Ovary (tissue), 9 donors: ENCODE data around the gene SIRT6. TPM values are rescaled to one million over a fixed set of nuclear protein-coding genes. Genes with fewer than 3 reads are reported as not detected.
"Not testable (repeated sequence)": the region's sequence is repeated elsewhere in the genome, so short reads cannot be mapped to it uniquely, and the experiment has no call there.

ENCODE experiments used
- DNase-seq, 5 donors: peaks; one replicate each; pipeline ENCODE4 v3.0.0-alpha.2; 2019 to 2020
- H3K27ac ChIP-seq, 2 donors: fragments of 200-600 bp; one replicate each; pipeline versions ENCODE4 v1.5.1 to v1.8.0; 2019 to 2022
- H3K27me3 ChIP-seq: fragments of 200-600 bp; one replicate; pipeline ENCODE4 v1.8.0; 2022
- H3K36me3 ChIP-seq: fragments of 200-600 bp; sonication (generic); one replicate; pipeline ENCODE4 v1.5.1; 2019
- H3K4me1 ChIP-seq: one replicate; pipeline ENCODE4 v1.8.1; 2013; ENCODE audit warnings: mild to moderate bottlenecking, moderate library complexity; ENCODE audit not compliant: insufficient read depth
- H3K4me3 ChIP-seq: fragments of 200-600 bp; sonication (generic); one replicate; pipeline ENCODE4 v1.5.1; 2017
- H3K9me3 ChIP-seq, 2 donors: fragments of 200-600 bp in 1 of 2; sonication (generic) in 1 of 2; one replicate each; pipeline versions ENCODE4 v1.5.1 to v1.8.1; 2013 to 2019; ENCODE audit warnings: mild to moderate bottlenecking in 1 of 2, moderate library complexity in 1 of 2
- CTCF ChIP-seq, 3 donors: fragments of 450-650 bp in 2 of 3; fragments of 200-600 bp in 1 of 3; IDR thresholded peaks; one replicate each; pipeline versions ENCODE4 v1.5.1 to v1.8.0; 2016 to 2022; ENCODE audit warnings: antibody characterized with exemption in 3 of 3, mild to moderate bottlenecking in 1 of 3
- EP300 ChIP-seq: sonication (generic); formaldehyde crosslinking; IDR thresholded peaks from one replicate; pipeline ENCODE4 v1.6.1; 2017; ENCODE audit warnings: antibody characterized with exemption
- POLR2A ChIP-seq: fragments of 450-650 bp; IDR thresholded peaks from one replicate; pipeline ENCODE4 v1.6.1; 2017; ENCODE audit warnings: antibody characterized with exemption, mild to moderate bottlenecking, moderate library complexity
- WGBS, 3 donors: extraction: QIAGEN DNeasy Blood & Tissue Kit in 1 of 3; methylation state at CpG; one replicate each; pipeline versions ENCODE4 v1.1.5 to v1.1.7; 2013 to 2017; 5-methylcytosine and 5-hydroxymethylcytosine counted together
- intact Hi-C, 4 donors: fragments of 100-400 bp; cut with DNase I; formaldehyde crosslinking; loops; one replicate each; pipeline versions ENCODE4 v1.11.0 to v1.15.1; 2022 to 2023
- polyA plus RNA-seq, 2 donors: library from polyadenylated mRNA; stranded (reverse); fragments of 200-250 nt in 1 of 2; fragments of 350-450 nt in 1 of 2; fragmentation: Illumina TruSeq in 1 of 2; extraction: RNeasy Lipid Tissue Mini Kit (QIAGEN cat#74804) in 1 of 2; gene quantifications; one replicate each; pipeline ENCODE4 v1.2.3, GENCODE V29; 2013 to 2014
- total RNA-seq, 7 donors: library from RNA; depleted of rRNA in 2 of 7; stranded (reverse); fragments of >200 nt in 2 of 7; fragmentation: NEBNext Ultra II Directional in 3 of 7; extraction: Animal tissue kit (Norgen Biotek cat#: 25700) in 3 of 7; gene quantifications; one replicate each; pipeline versions ENCODE4 v1.1.0 to v1.2.4, GENCODE V29; 2016 to 2023
- donor health status: DM: no; HTN: no; CAD: no; lungs with moderate emphysema.
- donor health status: DM: no; HTN: no; CAD: no.
- donor health status: Bipolar disorder and iron deficiency.
- donor health status: DM: yes; HTN: yes; CAD: no.
- donor health status: DM: no; HTN: no; CAD: no.
- donor health status: DM: yes; HTN: yes; CAD: no.

SIRT6 gene
- total and polyA plus RNA-seq, 9 donors, result 0.32 to 19.9 (median 16.5) TPM

- peak; percentile 50 to 82 (median 74) for DNase-seq
- Histone ChIP-seq H3K4me3 (no peak overlapping the region), H3K4me1 (no peaks in the 10 kb centered on the region), H3K36me3 (no peaks in the 10 kb centered on the region), H3K27ac (no peak overlapping the region), H3K27me3 (no peaks in the 10 kb centered on the region), H3K9me3 (no peaks in the 10 kb centered on the region)
- intact Hi-C loops, result no loop called here
- 1 to 3% (median 2%) methylated on average over 41 to 45 of the region's 45 CpGs for WGBS, 3 donors
- TF ChIP-seq EP300 (no peak), CTCF (IDR thresholded peaks at IDR 0.05) (no peak)
Measured at GRCh38 chr19:4172861-4173473, 9.4 kb downstream of the SIRT6 start.

GRCh38 chr19:4171676-4172075, 10.7 kb downstream of the SIRT6 start:
- 45 to 61% (median 53%) methylated on average over 22 of the region's 22 CpGs for WGBS, 3 donors
- TF ChIP-seq CTCF (IDR thresholded peaks at IDR 0.05), result no peak
- TF ChIP-seq EP300, result no peak
- no peak for TF ChIP-seq POLR2A
- Histone ChIP-seq H3K4me1 (no peaks in the 10 kb centered on the region), H3K36me3 (no peaks in the 10 kb centered on the region), H3K4me3 (no peak overlapping the region), H3K27me3 (no peaks in the 10 kb centered on the region), H3K9me3 (no peaks in the 10 kb centered on the region), H3K27ac (no peak overlapping the region)
- no peak for DNase-seq
- intact Hi-C loops, result no loop called here

GRCh38 chr19:4164262-4164661, 18.1 kb downstream of the SIRT6 start:
- Histone ChIP-seq H3K4me1 (no peaks in the 10 kb centered on the region), H3K27ac (no peak overlapping the region), H3K9me3 (no peaks in the 10 kb centered on the region), H3K36me3 (no peaks in the 10 kb centered on the region), H3K27me3 (no peaks in the 10 kb centered on the region), H3K4me3 (no peak overlapping the region)
- WGBS, 3 donors, result 53 to 58% (median 56%) methylated on average over 11 of the region's 11 CpGs
- TF ChIP-seq POLR2A (no peak), CTCF (IDR thresholded peaks at IDR 0.05) (no peak), EP300 (no peak)
- no peak for DNase-seq
- intact Hi-C loops, result no loop called here

GRCh38 chr19:4161415-4162077, 20.8 kb downstream of the SIRT6 start:
- no peak for DNase-seq
- 55 to 72% (median 62%) methylated on average over 7 of the region's 7 CpGs for WGBS, 3 donors
- intact Hi-C loops, result no loop called here
- Histone ChIP-seq H3K4me1 (no peaks in the 10 kb centered on the region), H3K4me3 (no peak overlapping the region), H3K9me3 (no peaks in the 10 kb centered on the region), H3K36me3 (no peaks in the 10 kb centered on the region), H3K27me3 (no peaks in the 10 kb centered on the region), H3K27ac (no peak overlapping the region)
- TF ChIP-seq EP300 (no peak), CTCF (IDR thresholded peaks at IDR 0.05) (no peak)

- H3K27ac ChIP-seq, H3K36me3 ChIP-seq, H3K27me3 ChIP-seq, H3K4me1 ChIP-seq, intact Hi-C loops, H3K4me3 ChIP-seq, DNase-seq, H3K9me3 ChIP-seq: not testable (repeated sequence)
- 59 to 71% (median 59%) methylated on average over 8 of the region's 8 CpGs for WGBS, 3 donors
Measured at GRCh38 chr19:4157971-4158370, 24.4 kb downstream of the SIRT6 start.
